ENCODE data around the gene PAPLN.

DNA sequence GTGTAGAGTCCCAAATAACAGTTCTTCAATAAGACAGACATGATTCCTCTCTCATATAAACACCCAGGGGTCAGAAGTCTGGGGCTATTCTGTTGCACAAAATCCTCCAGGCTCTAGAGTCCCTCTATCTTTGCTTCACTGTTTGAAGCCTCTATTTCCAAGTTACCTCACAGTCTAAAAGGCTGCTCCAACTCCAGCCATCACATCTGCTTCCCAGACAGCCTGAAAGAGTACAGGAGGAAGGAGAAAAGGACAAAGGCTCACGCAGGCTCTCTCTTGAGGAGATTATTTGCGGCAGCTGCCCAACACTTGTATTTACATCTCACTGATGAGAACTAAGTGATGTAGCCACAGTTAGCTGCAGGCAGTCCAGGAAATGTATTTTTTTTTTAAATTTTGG, 6.4 kb downstream of the PAPLN start:
- TF ChIP-seq, protein P1, sequence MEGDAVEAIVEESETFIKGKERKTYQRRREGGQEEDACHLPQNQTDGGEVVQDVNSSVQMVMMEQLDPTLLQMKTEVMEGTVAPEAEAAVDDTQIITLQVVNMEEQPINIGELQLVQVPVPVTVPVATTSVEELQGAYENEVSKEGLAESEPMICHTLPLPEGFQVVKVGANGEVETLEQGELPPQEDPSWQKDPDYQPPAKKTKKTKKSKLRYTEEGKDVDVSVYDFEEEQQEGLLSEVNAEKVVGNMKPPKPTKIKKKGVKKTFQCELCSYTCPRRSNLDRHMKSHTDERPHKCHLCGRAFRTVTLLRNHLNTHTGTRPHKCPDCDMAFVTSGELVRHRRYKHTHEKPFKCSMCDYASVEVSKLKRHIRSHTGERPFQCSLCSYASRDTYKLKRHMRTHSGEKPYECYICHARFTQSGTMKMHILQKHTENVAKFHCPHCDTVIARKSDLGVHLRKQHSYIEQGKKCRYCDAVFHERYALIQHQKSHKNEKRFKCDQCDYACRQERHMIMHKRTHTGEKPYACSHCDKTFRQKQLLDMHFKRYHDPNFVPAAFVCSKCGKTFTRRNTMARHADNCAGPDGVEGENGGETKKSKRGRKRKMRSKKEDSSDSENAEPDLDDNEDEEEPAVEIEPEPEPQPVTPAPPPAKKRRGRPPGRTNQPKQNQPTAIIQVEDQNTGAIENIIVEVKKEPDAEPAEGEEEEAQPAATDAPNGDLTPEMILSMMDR (IDR thresholded peaks at IDR 0.05), result no peak
- no peak for TF ChIP-seq POLR2A (IDR thresholded peaks at IDR 0.05)
